ENCODE results near the gene NENF. TPM values are rescaled to one million over a fixed set of nuclear protein-coding genes. Genes with fewer than 3 reads are reported as not detected.

NENF gene
- polyA plus RNA-seq, 1 of the 3 experiments (the other 2 are of a cell fraction) = 78.7 TPM

DNA sequence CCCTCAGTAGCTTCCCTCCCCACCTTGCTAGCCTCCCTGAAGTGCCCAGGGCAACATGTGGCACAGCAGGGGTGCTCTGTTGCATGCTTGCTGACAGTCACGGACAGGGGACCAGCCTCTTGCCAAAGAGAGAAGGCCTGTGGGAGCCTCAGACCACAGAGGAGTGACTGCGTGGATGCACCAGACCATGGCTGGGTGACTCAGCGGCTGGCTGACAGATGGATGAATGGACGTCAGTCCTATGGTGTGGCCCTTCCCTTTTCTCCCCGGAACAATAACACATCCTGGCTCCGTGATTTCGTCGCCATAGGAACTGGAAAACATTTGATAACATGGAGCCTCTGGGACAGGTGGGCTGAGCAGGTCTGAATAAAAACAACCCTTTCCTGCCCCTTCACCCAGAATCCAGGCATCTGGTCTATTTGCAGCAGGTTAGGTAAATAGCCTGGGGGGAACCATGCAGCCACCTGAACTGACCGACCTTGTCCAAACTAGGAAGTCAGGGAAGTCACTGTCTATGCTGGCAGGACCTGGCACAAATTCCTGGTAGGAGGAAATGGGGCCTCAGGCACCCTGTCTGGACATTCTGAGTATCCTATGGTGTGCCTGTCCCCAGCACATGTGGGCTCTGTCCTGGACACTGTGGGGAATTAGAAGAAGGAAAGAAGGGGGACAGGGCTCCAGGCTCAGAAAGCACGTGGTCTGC is 53.3 kb downstream of the NENF start:
- Histone ChIP-seq H3K79me2 (ENCODE audit: insufficient read depth) (no peaks in the 10 kb centered on the region), H3K36me3 (replicated peaks in 1 of 2; ENCODE audit: control insufficient read depth in 1 of 2, insufficient read depth in 2 of 2, low read length in 1 of 2) (no peaks in the 10 kb centered on the region), H3K9me3 (no peaks in the 10 kb centered on the region), H3K27ac (ENCODE audit: low read depth in 2 of 2, low read length in 1 of 2) (peak overlapping the region; percentile 15 to 39; a peak in 2 of 4 replicates), H3K4me1 (ENCODE audit: control insufficient read depth in 1 of 2, insufficient read depth in 2 of 2, low read depth in 1 of 2, low read length in 1 of 2) (peaks cover 0 to 15% of the 10 kb centered on the region in 2 experiments; a peak in 1 of 4 replicates), H3K9me2 (no peaks in the 10 kb centered on the region), H3K9ac (no peak overlapping the region), H3K4me2 (no peak overlapping the region), H3F3A (replicated peaks; ENCODE audit: insufficient read depth) (no peaks in the 10 kb centered on the region), H3K4me3 (ENCODE audit: low read depth in 2 of 2, low read length in 1 of 2) (no peak overlapping the region), H4K20me1 (ENCODE audit: insufficient read depth) (no peaks in the 10 kb centered on the region), H2AFZ (ENCODE audit: low read depth) (no peak overlapping the region), H3K27me3 (ENCODE audit: insufficient read depth) (no peaks in the 10 kb centered on the region)
- WGBS (ENCODE audit: low lambda C conversion rate) = 23% methylated on average over 9 of the region's 10 CpGs
- ChIA-PET POLR2A (no interaction called here), CTCF (interaction anchor here (1.4 kb wide), 1 partner anchor 9 kb away, joined by 10 read pairs; no protein-coding TSS in a partner anchor)
- DNase-seq = peak; percentile 39
- TF ChIP-seq, protein P1, sequence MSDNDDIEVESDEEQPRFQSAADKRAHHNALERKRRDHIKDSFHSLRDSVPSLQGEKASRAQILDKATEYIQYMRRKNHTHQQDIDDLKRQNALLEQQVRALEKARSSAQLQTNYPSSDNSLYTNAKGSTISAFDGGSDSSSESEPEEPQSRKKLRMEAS (IDR thresholded peaks at IDR 0.05; ENCODE audit: low read depth) = no peak
- TF ChIP-seq EP300 (IDR thresholded peaks at IDR 0.05; ENCODE audit: borderline replicate concordance in 1 of 2, low read depth in 1 of 2, low read length in 1 of 2) (no peak), RXRA (IDR thresholded peaks at IDR 0.05; ENCODE audit: borderline replicate concordance, low read depth) (no peak), SIN3A (IDR thresholded peaks at IDR 0.05; ENCODE audit: borderline replicate concordance, low read depth, low read length) (no peak), RAD21 (IDR thresholded peaks at IDR 0.05; ENCODE audit: low read length) (no peak), YY1 (IDR thresholded peaks at IDR 0.05; ENCODE audit: low read depth) (no peak), NFIC (IDR thresholded peaks at IDR 0.05; ENCODE audit: borderline replicate concordance) (no peak), RCOR1 (IDR thresholded peaks at IDR 0.05; ENCODE audit: low read length) (no peak), FOSL2 (IDR thresholded peaks at IDR 0.05; ENCODE audit: borderline replicate concordance, low read depth) (peak; percentile 43; the same call in 1 of the 2 replicates), GATA2 (CRISPR knock-in tag; IDR thresholded peaks at IDR 0.05) (no peak), ELF1 (IDR thresholded peaks at IDR 0.05) (no peak), SMC3 (IDR thresholded peaks at IDR 0.05; ENCODE audit: low read depth, low read length) (no peak), POLR2AphosphoS5 (IDR thresholded peaks at IDR 0.05; ENCODE audit: low read depth, low read length) (no peak), TCF12 (IDR thresholded peaks at IDR 0.05) (peak; percentile 41; the same call in 1 of the 2 replicates), EZH2phosphoT487 (IDR thresholded peaks at IDR 0.05; ENCODE audit: borderline replicate concordance, low read depth) (no peak), JUND (IDR thresholded peaks at IDR 0.05) (peak; percentile 16; the same call in 1 of the 2 replicates), NRF1 (IDR thresholded peaks at IDR 0.05; ENCODE audit: low read depth, low read length) (no peak), GABPA (IDR thresholded peaks at IDR 0.05; ENCODE audit: low read depth) (no peak), FOXM1 (IDR thresholded peaks at IDR 0.05; ENCODE audit: low read depth) (no peak), MEF2A (IDR thresholded peaks at IDR 0.05; ENCODE audit: borderline replicate concordance, low read depth) (no peak), RFX5 (IDR thresholded peaks at IDR 0.05; ENCODE audit: low read length) (no peak)
- TF ChIP-seq, protein P2, sequence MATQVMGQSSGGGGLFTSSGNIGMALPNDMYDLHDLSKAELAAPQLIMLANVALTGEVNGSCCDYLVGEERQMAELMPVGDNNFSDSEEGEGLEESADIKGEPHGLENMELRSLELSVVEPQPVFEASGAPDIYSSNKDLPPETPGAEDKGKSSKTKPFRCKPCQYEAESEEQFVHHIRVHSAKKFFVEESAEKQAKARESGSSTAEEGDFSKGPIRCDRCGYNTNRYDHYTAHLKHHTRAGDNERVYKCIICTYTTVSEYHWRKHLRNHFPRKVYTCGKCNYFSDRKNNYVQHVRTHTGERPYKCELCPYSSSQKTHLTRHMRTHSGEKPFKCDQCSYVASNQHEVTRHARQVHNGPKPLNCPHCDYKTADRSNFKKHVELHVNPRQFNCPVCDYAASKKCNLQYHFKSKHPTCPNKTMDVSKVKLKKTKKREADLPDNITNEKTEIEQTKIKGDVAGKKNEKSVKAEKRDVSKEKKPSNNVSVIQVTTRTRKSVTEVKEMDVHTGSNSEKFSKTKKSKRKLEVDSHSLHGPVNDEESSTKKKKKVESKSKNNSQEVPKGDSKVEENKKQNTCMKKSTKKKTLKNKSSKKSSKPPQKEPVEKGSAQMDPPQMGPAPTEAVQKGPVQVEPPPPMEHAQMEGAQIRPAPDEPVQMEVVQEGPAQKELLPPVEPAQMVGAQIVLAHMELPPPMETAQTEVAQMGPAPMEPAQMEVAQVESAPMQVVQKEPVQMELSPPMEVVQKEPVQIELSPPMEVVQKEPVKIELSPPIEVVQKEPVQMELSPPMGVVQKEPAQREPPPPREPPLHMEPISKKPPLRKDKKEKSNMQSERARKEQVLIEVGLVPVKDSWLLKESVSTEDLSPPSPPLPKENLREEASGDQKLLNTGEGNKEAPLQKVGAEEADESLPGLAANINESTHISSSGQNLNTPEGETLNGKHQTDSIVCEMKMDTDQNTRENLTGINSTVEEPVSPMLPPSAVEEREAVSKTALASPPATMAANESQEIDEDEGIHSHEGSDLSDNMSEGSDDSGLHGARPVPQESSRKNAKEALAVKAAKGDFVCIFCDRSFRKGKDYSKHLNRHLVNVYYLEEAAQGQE (IDR thresholded peaks at IDR 0.05; ENCODE audit: low read depth, low read length) = no peak
- TF ChIP-seq, protein P3, sequence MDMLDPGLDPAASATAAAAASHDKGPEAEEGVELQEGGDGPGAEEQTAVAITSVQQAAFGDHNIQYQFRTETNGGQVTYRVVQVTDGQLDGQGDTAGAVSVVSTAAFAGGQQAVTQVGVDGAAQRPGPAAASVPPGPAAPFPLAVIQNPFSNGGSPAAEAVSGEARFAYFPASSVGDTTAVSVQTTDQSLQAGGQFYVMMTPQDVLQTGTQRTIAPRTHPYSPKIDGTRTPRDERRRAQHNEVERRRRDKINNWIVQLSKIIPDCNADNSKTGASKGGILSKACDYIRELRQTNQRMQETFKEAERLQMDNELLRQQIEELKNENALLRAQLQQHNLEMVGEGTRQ (IDR thresholded peaks at IDR 0.05; ENCODE audit: borderline replicate concordance, low read depth, low read length) = no peak
- TF ChIP-seq, protein P4, sequence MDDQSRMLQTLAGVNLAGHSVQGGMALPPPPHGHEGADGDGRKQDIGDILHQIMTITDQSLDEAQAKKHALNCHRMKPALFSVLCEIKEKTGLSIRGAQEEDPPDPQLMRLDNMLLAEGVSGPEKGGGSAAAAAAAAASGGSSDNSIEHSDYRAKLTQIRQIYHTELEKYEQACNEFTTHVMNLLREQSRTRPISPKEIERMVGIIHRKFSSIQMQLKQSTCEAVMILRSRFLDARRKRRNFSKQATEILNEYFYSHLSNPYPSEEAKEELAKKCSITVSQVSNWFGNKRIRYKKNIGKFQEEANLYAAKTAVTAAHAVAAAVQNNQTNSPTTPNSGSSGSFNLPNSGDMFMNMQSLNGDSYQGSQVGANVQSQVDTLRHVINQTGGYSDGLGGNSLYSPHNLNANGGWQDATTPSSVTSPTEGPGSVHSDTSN (IDR thresholded peaks at IDR 0.05) = peak; percentile 80
- TF ChIP-seq, protein P5, sequence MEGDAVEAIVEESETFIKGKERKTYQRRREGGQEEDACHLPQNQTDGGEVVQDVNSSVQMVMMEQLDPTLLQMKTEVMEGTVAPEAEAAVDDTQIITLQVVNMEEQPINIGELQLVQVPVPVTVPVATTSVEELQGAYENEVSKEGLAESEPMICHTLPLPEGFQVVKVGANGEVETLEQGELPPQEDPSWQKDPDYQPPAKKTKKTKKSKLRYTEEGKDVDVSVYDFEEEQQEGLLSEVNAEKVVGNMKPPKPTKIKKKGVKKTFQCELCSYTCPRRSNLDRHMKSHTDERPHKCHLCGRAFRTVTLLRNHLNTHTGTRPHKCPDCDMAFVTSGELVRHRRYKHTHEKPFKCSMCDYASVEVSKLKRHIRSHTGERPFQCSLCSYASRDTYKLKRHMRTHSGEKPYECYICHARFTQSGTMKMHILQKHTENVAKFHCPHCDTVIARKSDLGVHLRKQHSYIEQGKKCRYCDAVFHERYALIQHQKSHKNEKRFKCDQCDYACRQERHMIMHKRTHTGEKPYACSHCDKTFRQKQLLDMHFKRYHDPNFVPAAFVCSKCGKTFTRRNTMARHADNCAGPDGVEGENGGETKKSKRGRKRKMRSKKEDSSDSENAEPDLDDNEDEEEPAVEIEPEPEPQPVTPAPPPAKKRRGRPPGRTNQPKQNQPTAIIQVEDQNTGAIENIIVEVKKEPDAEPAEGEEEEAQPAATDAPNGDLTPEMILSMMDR (IDR thresholded peaks at IDR 0.05) = no peak
- TF ChIP-seq, protein P6, sequence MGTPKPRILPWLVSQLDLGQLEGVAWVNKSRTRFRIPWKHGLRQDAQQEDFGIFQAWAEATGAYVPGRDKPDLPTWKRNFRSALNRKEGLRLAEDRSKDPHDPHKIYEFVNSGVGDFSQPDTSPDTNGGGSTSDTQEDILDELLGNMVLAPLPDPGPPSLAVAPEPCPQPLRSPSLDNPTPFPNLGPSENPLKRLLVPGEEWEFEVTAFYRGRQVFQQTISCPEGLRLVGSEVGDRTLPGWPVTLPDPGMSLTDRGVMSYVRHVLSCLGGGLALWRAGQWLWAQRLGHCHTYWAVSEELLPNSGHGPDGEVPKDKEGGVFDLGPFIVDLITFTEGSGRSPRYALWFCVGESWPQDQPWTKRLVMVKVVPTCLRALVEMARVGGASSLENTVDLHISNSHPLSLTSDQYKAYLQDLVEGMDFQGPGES (IDR thresholded peaks at IDR 0.05; ENCODE audit: low read depth, low read length) = no peak

Data from SK-N-SH (cell line).